Measurements from ENCODE around the gene PIAS4. TPM values are rescaled to one million over a fixed set of nuclear protein-coding genes. Genes with fewer than 3 reads are reported as not detected.

PIAS4 gene
- total and polyA plus RNA-seq, 2 of the 13 experiments (the other 11 are each of a cell fraction or from before 2014, with no cell fraction given) = 9.0 to 20.1 TPM

- POLR2A ChIA-PET = interaction anchor here (2.8 kb wide), 1 partner anchor 10 kb away, joined by 11 read pairs; no protein-coding TSS in a partner anchor
These were observed 34.7 kb downstream of the PIAS4 start for GRCh38 chr19:4042064-4042730.

More at GRCh38 chr19:4042064-4042730, 34.7 kb downstream of the PIAS4 start:
- no peak overlapping the region for H2AFZ ChIP-seq (ENCODE audit: low read length)
- ATAC-seq = peak; percentile 11
- H3K27ac ChIP-seq (ENCODE audit: extremely low read length, insufficient read depth, low read length) = peak overlapping the region; percentile 27
- intact Hi-C loops (cut with micrococcal nuclease; ENCODE audit: unreplicated experiment) (no loop called here), in situ Hi-C loops (cut with HindIII; ENCODE audit: extremely low pct_ligation_motif_present, low pct_unique_long_range_greater_than_20kb) (no loop called here)
- H3K9me3 ChIP-seq (ENCODE audit: low read length) = no peaks in the 10 kb centered on the region
- CTCF ChIA-PET (ENCODE audit: low intra/inter-chr PET ratio, low total read pairs) = no interaction called here
- H3K36me3 ChIP-seq (replicated peaks in 1 of 2; ENCODE audit: control insufficient read depth in 1 of 2, insufficient read depth in 2 of 2, low read length in 2 of 2) = peaks cover 11 to 13% of the 10 kb centered on the region in 2 experiments; a peak in 4 of 5 replicates
- no peaks in the 10 kb centered on the region; a peak in 1 of 5 replicates for H3K27me3 ChIP-seq (ENCODE audit: control insufficient read depth in 1 of 2, insufficient read depth in 2 of 2, low read length in 2 of 2)
- no peak overlapping the region for H3K4me3 ChIP-seq (replicated peaks in 1 of 3; ENCODE audit: insufficient read depth in 1 of 3, low read depth in 2 of 3, low read length in 3 of 3)
- peaks cover 8% of the 10 kb centered on the region; the same call in 1 of the 2 replicates for H4K20me1 ChIP-seq (ENCODE audit: insufficient read depth, low read length)
- 0 out of 2 replicates have a peak, but pooled peaks have one; percentile 13 for TF ChIP-seq ZC3H13 (CRISPR knock-in tag; IDR thresholded peaks at IDR 0.05)
- TF ChIP-seq AGO1 (IDR thresholded peaks at IDR 0.05; ENCODE audit: low read depth, low read length, poor library complexity, severe bottlenecking) = peak; percentile 90
- TF ChIP-seq, protein P1, sequence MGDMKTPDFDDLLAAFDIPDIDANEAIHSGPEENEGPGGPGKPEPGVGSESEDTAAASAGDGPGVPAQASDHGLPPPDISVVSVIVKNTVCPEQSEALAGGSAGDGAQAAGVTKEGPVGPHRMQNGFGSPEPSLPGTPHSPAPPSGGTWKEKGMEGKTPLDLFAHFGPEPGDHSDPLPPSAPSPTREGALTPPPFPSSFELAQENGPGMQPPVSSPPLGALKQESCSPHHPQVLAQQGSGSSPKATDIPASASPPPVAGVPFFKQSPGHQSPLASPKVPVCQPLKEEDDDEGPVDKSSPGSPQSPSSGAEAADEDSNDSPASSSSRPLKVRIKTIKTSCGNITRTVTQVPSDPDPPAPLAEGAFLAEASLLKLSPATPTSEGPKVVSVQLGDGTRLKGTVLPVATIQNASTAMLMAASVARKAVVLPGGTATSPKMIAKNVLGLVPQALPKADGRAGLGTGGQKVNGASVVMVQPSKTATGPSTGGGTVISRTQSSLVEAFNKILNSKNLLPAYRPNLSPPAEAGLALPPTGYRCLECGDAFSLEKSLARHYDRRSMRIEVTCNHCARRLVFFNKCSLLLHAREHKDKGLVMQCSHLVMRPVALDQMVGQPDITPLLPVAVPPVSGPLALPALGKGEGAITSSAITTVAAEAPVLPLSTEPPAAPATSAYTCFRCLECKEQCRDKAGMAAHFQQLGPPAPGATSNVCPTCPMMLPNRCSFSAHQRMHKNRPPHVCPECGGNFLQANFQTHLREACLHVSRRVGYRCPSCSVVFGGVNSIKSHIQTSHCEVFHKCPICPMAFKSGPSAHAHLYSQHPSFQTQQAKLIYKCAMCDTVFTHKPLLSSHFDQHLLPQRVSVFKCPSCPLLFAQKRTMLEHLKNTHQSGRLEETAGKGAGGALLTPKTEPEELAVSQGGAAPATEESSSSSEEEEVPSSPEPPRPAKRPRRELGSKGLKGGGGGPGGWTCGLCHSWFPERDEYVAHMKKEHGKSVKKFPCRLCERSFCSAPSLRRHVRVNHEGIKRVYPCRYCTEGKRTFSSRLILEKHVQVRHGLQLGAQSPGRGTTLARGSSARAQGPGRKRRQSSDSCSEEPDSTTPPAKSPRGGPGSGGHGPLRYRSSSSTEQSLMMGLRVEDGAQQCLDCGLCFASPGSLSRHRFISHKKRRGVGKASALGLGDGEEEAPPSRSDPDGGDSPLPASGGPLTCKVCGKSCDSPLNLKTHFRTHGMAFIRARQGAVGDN (CRISPR knock-in tag; IDR thresholded peaks at IDR 0.05) = peak; percentile 33; the same call in 1 of the 2 replicates
- TF ChIP-seq, protein P2, sequence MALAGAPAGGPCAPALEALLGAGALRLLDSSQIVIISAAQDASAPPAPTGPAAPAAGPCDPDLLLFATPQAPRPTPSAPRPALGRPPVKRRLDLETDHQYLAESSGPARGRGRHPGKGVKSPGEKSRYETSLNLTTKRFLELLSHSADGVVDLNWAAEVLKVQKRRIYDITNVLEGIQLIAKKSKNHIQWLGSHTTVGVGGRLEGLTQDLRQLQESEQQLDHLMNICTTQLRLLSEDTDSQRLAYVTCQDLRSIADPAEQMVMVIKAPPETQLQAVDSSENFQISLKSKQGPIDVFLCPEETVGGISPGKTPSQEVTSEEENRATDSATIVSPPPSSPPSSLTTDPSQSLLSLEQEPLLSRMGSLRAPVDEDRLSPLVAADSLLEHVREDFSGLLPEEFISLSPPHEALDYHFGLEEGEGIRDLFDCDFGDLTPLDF (CRISPR knock-in tag; IDR thresholded peaks at IDR 0.05) = no peak
- TF ChIP-seq KDM2A (CRISPR knock-in tag; IDR thresholded peaks at IDR 0.05; ENCODE audit: borderline replicate concordance, low read depth) = peak; percentile 13; the same call in 1 of the 2 replicates
- no peak for TF ChIP-seq ZNF670 (CRISPR knock-in tag; IDR thresholded peaks at IDR 0.05; ENCODE audit: borderline replicate concordance)
- peak; percentile 69; the same call in 1 of the 2 replicates for TF ChIP-seq POLR2G (IDR thresholded peaks at IDR 0.05; ENCODE audit: low read depth, low read length)
- TF ChIP-seq HNRNPH1 (optimal IDR thresholded peaks at IDR 0.05; ENCODE audit: low read depth, low read length) = peak; percentile 9
- TF ChIP-seq, protein P3, sequence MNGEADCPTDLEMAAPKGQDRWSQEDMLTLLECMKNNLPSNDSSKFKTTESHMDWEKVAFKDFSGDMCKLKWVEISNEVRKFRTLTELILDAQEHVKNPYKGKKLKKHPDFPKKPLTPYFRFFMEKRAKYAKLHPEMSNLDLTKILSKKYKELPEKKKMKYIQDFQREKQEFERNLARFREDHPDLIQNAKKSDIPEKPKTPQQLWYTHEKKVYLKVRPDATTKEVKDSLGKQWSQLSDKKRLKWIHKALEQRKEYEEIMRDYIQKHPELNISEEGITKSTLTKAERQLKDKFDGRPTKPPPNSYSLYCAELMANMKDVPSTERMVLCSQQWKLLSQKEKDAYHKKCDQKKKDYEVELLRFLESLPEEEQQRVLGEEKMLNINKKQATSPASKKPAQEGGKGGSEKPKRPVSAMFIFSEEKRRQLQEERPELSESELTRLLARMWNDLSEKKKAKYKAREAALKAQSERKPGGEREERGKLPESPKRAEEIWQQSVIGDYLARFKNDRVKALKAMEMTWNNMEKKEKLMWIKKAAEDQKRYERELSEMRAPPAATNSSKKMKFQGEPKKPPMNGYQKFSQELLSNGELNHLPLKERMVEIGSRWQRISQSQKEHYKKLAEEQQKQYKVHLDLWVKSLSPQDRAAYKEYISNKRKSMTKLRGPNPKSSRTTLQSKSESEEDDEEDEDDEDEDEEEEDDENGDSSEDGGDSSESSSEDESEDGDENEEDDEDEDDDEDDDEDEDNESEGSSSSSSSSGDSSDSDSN (CRISPR knock-in tag; IDR thresholded peaks at IDR 0.05) = 0 out of 2 replicates have a peak, but pooled peaks have one; percentile 20
- 0 out of 4 replicates have a peak, but pooled peaks of 1 of the 2 experiments have one; percentile 6 for TF ChIP-seq POLR2A (IDR thresholded peaks at IDR 0.05; ENCODE audit: insufficient read depth in 1 of 2, low read depth in 2 of 2, low read length in 2 of 2)
- H3K79me2 ChIP-seq (ENCODE audit: insufficient read depth, low read length) = no peaks in the 10 kb centered on the region
- FAIRE-seq = no peak
- WGBS (ENCODE audit: low lambda C conversion rate) = 87% methylated on average over 10 of the region's 14 CpGs
- no peak overlapping the region for H3K9ac ChIP-seq (ENCODE audit: insufficient read depth, low read depth, low read length)
- H3K4me1 ChIP-seq (ENCODE audit: insufficient read depth, low read length) = no peaks in the 10 kb centered on the region; the same call in 1 of the 2 replicates
- no TSS peak for BruUV-seq (replicated peaks)
- H3K4me2 ChIP-seq (ENCODE audit: low read depth, low read length) = no peak overlapping the region
- DNase-seq (ENCODE audit: low spot score) = no peak

Data from HepG2 (cell line).